ENCODE data around the gene TMED8.

DNA sequence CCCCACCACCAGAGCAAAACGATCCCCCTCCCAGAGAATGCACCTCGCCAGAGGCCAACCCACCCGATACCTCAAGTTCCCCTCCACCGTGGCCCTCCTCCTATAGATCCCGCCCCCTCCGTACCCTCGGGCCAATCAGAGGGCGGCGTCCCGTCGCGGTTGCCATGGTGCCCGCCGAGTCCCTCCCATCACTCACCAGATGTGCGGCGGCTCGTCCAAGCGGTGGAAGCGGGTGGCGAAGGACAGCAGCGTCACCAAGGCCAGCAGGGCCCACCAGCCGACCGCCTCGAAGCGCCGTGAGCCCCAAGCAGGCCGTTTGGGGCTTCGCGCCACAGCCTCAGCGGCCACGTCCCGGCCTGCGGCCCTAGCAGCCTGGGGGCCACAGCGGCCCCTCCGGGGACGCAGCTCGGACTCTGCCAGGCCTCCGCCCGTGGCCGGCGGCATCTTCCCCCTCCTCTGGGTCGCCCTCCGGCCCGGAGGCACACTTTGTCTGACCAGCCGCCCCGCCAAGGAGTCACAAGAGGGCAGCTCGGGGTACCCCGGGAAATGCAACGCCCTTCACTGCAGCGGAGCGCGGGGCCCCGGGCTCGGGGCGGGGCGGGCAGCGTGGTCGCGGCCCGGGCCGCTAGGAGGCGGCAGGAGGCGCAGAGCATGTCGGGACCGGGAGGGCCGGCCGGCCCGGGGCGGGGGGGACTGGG lies 56.5 kb downstream of the TMED8 start, which contains the start of gene POMT2:
- TF ChIP-seq, protein P1, sequence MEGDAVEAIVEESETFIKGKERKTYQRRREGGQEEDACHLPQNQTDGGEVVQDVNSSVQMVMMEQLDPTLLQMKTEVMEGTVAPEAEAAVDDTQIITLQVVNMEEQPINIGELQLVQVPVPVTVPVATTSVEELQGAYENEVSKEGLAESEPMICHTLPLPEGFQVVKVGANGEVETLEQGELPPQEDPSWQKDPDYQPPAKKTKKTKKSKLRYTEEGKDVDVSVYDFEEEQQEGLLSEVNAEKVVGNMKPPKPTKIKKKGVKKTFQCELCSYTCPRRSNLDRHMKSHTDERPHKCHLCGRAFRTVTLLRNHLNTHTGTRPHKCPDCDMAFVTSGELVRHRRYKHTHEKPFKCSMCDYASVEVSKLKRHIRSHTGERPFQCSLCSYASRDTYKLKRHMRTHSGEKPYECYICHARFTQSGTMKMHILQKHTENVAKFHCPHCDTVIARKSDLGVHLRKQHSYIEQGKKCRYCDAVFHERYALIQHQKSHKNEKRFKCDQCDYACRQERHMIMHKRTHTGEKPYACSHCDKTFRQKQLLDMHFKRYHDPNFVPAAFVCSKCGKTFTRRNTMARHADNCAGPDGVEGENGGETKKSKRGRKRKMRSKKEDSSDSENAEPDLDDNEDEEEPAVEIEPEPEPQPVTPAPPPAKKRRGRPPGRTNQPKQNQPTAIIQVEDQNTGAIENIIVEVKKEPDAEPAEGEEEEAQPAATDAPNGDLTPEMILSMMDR (conservative IDR thresholded peaks at IDR 0.05; ENCODE audit: low read depth, low read length) = peak; percentile 36; the same call in 1 of the 2 replicates
- TF ChIP-seq EZH2 (IDR thresholded peaks at IDR 0.05; ENCODE audit: borderline replicate concordance, low read depth, low read length, poor library complexity, severe bottlenecking) = no peak
